ENCODE data around the gene SYMPK.

GRCh38 chr19:45767410-45767880 lies 95.5 kb downstream of the SYMPK start:
- TF ChIP-seq CTCF (IDR thresholded peaks at IDR 0.05 in 8 of 11, conservative IDR thresholded peaks at IDR 0.05 in 3 of 11) = no peak
- peak in 1 of 3 donors; percentile 10 for TF ChIP-seq POLR2A (IDR thresholded peaks at IDR 0.05)

Data from spleen (tissue), 7 donors.